Hepatic stellate cell (primary cell): ENCODE results near the gene SULF2.

Source experiments
- DNase-seq: peaks from one replicate; pipeline ENCODE4 v3.0.0; 2011; ENCODE audit warnings: low spot score

The SULF2 gene

DNA sequence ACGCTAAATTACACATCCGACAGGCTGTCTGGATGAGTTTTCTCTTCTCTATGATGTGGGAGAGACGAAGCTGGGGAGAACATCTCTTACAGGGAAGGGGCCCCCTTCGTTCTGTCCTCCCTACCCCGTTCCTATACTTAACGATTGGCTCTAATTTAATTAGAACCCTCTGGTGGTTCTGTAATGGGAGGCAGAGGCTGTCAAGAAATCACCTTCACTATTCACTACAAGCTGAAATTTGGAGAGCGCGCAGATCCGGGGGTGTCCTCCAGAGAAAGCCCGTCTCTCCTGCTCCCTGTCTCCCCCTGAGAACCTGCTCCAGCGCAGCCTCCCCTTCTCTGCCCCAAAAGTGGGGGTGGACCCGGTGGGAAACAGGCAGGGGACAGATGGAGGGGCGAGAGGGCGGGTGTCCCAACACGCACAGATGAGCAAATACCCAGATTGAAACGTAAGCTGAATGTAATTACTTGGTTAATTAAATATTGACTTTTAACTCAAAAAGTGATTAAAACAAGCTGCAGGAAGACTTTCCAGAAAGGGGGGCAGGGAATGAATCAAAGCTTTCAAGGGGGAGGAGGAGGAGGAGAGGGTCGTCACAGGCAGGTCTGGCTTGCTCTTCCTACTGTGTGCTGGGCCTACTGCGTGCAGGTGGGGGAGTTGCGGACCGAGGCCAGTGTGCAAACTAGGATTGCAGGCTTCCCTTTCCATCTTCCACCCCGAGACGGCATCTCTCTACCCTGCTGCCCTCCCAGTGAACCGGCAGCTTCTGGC lies 1.3 kb downstream of the SULF2 start:
- DNase-seq = no peak

- no peak for DNase-seq
These were observed 2.2 kb downstream of the SULF2 start for GRCh38 chr20:47782920-47783552.

- no peak for DNase-seq
These were observed 3.2 kb downstream of the SULF2 start for GRCh38 chr20:47782076-47782475.

DNA sequence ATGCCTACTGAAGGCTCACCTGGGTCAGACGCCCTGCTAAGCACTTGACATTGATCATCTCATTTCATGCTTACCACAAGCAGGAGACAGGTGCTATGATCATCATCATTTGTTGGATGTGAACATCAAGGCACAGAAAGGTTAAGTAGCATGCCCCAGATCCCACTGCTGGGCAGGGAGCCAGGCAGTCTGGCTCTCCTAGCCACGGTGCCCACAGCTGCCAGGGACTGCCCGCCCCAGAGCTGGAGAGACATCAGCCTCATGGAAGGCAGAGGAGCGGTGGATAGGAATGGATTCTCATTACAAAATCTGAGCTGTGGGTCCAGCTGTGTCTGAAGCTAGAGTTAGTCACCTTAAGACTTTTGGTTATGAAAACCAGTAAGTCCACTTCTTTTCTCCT lies 3.6 kb downstream of the SULF2 start:
- DNase-seq = no peak

GRCh38 chr20:47780720-47781389 lies 4.4 kb downstream of the SULF2 start:
- DNase-seq = no peak

DNA sequence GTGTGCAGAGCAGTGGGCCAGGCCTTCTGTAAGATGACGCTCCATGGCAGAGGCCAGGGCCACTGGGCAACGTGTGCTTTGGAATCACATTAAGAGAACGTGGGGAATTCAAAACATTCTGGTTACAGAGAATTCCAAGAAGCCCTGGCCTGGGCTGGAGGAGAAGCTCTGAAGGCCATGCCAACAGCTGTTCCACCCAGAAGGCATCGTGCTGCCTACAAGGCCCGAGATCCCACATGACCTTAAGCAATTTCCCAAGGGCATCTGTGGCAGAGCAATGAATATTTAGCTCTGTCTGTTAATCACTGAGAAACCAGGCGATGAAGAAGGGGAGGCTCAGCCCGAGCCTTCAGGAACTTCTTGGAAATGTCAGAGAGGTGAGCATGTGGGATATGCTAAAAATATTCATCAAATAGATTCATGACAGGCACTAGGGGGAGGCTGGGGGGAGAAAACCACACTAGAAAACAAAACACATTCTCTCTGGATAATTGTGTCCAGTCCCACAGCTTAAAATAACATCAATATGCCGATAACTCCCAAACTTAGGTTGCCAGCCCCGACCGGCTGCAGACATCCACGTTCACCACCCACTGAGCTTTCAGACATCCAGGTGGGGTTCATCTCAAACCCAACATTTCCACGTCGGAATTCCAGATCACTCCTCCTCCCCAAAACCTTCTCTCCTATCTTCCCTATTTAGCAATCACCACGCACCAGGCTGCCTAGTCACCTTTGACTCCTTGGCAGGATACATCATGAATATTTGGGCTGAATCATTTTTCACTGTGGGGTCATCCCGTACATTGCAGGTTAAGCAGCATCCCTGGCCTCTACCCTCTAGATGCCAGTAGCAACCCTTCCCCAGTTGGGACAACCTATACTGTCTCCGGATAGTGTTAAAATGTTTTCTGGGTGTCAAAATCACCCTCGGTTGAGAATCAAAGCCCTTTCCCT lies 6.6 kb downstream of the SULF2 start:
- DNase-seq = no peak

- no peak for DNase-seq
These were observed 8.1 kb downstream of the SULF2 start for GRCh38 chr20:47777220-47777619.

- DNase-seq = no peak
These were observed 8.6 kb downstream of the SULF2 start for GRCh38 chr20:47776639-47777038.

DNA sequence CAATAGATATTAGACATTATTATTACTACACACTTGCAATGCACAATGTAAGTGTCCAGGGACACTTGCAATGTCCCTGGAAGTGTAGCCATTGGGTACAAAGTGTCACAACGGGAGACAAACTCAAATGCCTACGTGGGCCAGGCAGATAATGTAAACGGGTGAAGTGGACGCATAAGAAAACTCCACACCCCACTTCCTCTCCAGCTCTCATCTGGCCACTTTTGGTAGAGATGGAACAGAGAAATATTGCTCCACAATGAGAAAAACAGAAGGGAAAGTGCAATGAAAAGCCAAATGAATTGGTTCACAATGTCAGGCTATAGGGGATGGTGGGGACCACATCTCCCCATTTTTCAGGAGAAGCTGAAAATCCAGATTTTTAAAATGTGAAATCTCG lies 9.4 kb downstream of the SULF2 start:
- DNase-seq = no peak

DNA sequence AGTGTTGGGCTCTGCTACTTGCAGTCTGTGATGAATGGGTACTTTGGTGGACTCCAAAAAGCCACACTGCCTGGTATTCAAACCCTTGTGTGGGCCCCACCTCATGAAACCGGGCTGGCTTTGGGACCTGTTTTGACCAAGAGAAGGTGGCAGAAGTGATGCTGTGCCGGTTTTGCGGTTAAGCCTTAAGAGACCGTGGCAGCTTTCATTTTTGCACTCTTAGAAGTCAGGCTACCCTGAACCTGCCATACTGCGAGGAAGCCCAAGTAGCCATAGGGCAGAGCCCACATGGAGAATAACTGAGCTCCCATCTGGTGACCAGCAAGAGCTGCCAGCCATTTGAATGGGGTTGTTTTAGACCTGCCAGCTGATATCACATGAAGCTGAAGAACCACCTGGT lies 10.2 kb downstream of the SULF2 start:
- no peak for DNase-seq

DNA sequence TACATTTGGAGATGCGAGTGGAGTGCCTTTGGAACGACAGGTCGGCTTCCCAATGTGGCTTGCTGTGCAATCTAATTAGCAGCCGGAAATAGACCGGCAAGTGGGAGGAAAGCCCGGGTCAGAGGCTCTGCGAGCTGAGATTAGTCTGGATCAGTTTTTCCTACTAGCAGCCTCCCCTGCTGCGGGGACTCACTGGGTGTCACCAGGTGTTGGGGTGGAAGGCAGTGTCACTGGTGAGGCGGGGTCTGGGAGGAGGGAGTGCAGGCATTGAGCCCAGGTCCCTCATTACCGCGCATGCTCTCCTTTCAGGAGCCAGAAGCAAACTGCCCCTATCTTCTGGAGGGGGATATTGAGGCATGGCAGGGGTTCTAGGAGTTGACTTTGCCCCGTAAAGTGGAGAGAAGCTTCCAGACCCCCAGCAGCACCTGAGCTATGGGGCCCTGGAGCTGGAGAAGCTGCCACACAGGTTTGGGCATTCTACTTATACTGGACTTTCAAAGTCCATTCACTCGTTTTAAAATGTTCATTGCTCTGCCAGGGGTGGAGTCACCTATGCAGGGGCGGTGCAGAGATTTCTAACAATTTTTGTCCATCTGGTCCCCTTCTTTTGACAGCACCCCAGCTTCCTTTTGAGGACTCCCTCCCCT lies 11.0 kb downstream of the SULF2 start:
- no peak for DNase-seq

- DNase-seq = no peak
These were observed 11.9 kb downstream of the SULF2 start for GRCh38 chr20:47773371-47773786.

GRCh38 chr20:47770935-47771334 lies 14.3 kb downstream of the SULF2 start:
- DNase-seq = no peak

GRCh38 chr20:47768016-47768824 lies 17.1 kb downstream of the SULF2 start:
- no peak for DNase-seq

GRCh38 chr20:47765691-47766594 lies 19.3 kb downstream of the SULF2 start:
- DNase-seq = no peak

DNA sequence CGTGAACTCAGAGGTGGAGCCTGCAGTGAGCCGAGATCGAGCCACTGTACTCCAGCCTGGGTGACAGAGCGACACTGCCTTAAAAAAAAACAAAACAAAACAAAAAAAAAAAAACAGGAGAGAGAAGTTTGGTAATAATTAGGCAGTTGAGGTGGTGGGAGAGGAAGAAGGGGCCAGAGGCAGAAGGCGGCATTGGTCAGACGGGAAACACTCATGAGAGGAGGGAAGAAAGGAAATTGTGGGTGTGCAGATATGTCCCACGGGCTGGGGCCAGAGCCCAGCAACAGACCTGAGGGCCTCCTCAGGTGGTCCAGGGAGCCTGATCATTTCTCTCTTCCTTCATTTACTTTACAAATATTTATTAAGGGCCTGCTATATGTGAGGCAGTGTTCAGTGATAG lies 20.0 kb downstream of the SULF2 start:
- DNase-seq = no peak

- no peak for DNase-seq
These were observed 21.0 kb downstream of the SULF2 start for GRCh38 chr20:47764154-47764733.

GRCh38 chr20:47762699-47763268 lies 22.5 kb downstream of the SULF2 start:
- no peak for DNase-seq

DNA sequence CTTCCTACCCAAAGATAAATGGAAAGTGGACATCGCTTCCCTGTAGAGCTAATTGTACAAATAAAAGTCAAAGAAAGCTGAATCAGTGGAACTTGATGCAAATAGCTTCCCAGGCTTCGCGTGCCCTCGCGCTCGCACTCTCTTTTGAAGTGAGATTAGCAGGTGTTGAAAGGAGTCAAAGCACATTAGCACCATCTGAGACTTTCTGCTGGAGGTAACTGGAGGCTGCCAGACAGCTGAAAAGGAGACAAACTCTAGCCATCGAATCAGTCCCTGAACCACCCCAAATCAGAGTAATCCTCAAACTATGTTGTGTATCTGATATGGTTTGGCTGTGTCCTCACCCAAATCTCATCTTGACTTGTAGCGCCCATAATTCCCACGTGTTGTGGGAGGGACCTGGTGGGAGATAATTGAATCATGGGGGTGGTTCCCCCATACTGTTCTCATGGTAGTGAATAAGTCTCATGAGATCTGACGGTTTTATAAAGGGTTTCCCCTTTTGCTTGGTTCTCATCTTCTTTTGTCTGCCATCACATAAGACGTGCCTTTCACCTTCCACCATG lies 23.7 kb downstream of the SULF2 start:
- DNase-seq = no peak
